ENCODE measurements around the gene IL17B.

GRCh38 chr5:149372076-149372795 lies 6.9 kb downstream of the IL17B start:
- TF ChIP-seq POLR2A (IDR thresholded peaks at IDR 0.05) (no peak), CTCF (IDR thresholded peaks at IDR 0.05) (no peak), POLR2AphosphoS5 (IDR thresholded peaks at IDR 0.05) (no peak), EP300 (IDR thresholded peaks at IDR 0.05) (no peak)

All from upper lobe of left lung (tissue), 4 donors.